ENCODE results near the gene KCNQ1OT1.

DNA sequence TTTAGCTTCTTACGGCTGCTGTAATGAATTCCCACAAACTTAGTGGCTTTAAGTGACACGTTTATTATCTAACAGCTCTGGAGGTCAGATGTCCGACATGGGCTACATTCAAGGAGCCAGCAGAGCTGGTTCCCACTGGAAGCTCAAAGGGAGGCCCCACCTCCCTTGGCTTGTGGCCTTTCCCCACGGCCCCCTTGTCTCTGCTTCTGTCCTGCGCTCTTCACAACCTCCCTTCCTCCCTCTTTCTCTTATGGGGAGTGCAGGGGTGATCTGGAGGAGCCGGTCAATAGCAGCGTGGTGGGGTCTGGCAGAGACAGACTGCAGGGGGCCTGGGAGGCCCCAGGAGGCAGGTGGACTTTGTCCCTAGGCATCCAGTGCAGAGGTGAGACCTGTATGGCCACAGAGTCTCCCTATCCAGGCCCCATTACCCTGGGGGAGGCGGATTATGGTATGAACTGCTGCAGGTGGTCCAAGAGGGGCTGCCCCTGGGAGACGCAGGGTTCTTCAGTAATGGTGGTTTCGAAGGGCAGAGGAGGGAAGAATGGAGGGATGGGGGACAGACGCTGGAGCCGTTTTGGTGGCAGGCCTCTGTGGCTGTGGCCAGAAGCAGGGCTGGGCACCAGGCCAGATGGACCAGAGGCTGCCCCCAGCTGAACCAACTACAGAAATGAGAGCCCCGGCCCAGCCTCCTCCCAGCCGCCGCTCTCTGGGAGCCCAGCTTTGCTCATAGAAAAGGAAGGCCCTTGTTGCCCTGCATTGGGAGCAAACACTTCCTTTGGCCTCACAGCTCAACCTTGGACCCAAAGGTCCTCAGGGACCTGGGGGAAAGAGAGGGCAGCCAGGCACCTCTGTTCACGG lies 30.7 kb upstream of the KCNQ1OT1 start:
- TF ChIP-seq, protein P1, sequence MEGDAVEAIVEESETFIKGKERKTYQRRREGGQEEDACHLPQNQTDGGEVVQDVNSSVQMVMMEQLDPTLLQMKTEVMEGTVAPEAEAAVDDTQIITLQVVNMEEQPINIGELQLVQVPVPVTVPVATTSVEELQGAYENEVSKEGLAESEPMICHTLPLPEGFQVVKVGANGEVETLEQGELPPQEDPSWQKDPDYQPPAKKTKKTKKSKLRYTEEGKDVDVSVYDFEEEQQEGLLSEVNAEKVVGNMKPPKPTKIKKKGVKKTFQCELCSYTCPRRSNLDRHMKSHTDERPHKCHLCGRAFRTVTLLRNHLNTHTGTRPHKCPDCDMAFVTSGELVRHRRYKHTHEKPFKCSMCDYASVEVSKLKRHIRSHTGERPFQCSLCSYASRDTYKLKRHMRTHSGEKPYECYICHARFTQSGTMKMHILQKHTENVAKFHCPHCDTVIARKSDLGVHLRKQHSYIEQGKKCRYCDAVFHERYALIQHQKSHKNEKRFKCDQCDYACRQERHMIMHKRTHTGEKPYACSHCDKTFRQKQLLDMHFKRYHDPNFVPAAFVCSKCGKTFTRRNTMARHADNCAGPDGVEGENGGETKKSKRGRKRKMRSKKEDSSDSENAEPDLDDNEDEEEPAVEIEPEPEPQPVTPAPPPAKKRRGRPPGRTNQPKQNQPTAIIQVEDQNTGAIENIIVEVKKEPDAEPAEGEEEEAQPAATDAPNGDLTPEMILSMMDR (IDR thresholded peaks at IDR 0.05), result no peak
- TF ChIP-seq EZH2 (IDR thresholded peaks at IDR 0.05), result no peak
- TF ChIP-seq EZH2phosphoT487 (IDR thresholded peaks at IDR 0.05), result no peak
